ENCODE results near the gene WNT2.

- TF ChIP-seq CTCF (IDR thresholded peaks at IDR 0.05) (no peak), POLR2A (IDR thresholded peaks at IDR 0.05) (no peak)
Measured at GRCh38 chr7:117273814-117274225, 49.0 kb downstream of the WNT2 start.
